MM.1S (cell line): ENCODE measurements around the gene ULK1.

ENCODE experiments used
- EZH2 ChIP-seq: fragments of 300-600 bp; sonication (generic); optimal IDR thresholded peaks from 2 replicates; pipeline ENCODE3; 2017; ENCODE audit warnings: low read depth, mild to moderate bottlenecking, antibody characterized with exemption, low read length, mixed read lengths
- EZH2phosphoT487 ChIP-seq: fragments of 300-600 bp; sonication (generic); IDR thresholded peaks from 2 replicates; pipeline ENCODE4 v1.6.1; 2018; ENCODE audit warnings: antibody characterized with exemption, low read length
- TF ChIP-seq, protein P1 (sequence below): fragments of 300-600 bp; sonication (generic); IDR thresholded peaks from 2 replicates; pipeline ENCODE4 v1.5.1; 2016; ENCODE audit warnings: antibody characterized with exemption, low read length, mixed read lengths

DNA sequence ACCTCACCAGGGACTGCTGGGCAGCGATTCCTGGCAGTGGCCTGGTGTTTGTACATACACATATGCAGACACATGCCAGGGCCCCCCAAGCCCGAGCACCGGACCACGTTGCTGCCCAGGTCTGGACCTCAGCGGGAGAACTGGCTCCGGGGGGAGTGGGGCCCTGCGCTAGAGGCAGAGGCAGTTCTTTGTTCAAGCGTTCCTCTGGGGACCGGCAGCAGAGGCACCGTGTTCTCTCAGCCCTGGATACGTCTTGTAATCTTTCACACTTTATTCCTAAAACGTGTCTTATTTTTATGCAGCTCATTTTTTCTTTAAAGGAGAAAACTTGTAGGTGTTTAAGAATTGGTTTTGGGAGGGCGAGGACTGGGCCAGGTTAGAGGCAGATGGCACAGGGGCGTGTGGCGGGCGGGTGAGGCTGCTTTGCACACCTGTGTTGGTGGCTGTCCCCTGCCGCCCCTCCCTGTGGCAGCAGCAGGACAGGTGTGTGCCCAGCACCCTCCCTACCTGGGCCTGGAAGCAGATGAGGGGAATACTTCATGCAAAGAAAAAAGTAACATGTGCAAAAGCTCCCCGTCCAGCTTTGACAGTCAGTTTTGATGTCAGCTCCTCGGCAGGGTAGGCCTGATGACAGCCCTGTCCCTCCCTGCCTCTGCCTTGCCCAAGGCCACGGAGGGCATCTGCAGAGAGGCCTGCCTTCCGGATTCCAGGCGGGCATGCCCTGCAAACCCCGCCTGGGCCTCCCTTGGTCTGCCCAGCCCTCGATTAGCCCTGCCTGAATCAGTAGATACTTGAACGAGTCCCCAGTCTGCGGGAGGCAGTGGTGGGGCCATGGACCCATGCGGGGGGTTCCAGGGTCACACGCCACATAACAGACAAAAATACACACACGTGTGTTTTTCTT, 27.7 kb downstream of the ULK1 start:
- TF ChIP-seq, protein P1, sequence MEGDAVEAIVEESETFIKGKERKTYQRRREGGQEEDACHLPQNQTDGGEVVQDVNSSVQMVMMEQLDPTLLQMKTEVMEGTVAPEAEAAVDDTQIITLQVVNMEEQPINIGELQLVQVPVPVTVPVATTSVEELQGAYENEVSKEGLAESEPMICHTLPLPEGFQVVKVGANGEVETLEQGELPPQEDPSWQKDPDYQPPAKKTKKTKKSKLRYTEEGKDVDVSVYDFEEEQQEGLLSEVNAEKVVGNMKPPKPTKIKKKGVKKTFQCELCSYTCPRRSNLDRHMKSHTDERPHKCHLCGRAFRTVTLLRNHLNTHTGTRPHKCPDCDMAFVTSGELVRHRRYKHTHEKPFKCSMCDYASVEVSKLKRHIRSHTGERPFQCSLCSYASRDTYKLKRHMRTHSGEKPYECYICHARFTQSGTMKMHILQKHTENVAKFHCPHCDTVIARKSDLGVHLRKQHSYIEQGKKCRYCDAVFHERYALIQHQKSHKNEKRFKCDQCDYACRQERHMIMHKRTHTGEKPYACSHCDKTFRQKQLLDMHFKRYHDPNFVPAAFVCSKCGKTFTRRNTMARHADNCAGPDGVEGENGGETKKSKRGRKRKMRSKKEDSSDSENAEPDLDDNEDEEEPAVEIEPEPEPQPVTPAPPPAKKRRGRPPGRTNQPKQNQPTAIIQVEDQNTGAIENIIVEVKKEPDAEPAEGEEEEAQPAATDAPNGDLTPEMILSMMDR = no peak
- no peak for TF ChIP-seq EZH2
- no peak for TF ChIP-seq EZH2phosphoT487
